GM08714 (cell line): ENCODE data around the gene ZNF423.

ENCODE experiments used
- H3K4me3 ChIP-seq: fragments of 200-500 bp; sonication (Bioruptor generic); 2 replicates; pipeline ENCODE4 v1.5.1; 2014; ENCODE audit warnings: mild to moderate bottlenecking, low read length, inconsistent platforms
- ZNF274 ChIP-seq: IDR thresholded peaks from 2 replicates; pipeline ENCODE4 v1.6.1; 2012; ENCODE audit warnings: mild to moderate bottlenecking, low read depth, low read length

The ZNF423 gene

GRCh38 chr16:49757559-49758069, 98.3 kb downstream of the ZNF423 start:
- H3K4me3 ChIP-seq: no peak overlapping the region
- no peak for TF ChIP-seq ZNF274

- no peak for TF ChIP-seq ZNF274
- no peak overlapping the region for H3K4me3 ChIP-seq
Observed at GRCh38 chr16:49756775-49757558, 98.9 kb downstream of the ZNF423 start.

GRCh38 chr16:49755716-49756505, 100.0 kb downstream of the ZNF423 start:
- no peak for TF ChIP-seq ZNF274
- H3K4me3 ChIP-seq: no peak overlapping the region

GRCh38 chr16:49755313-49755620, 100.6 kb downstream of the ZNF423 start:
- no peak for TF ChIP-seq ZNF274
- H3K4me3 ChIP-seq: no peak overlapping the region

GRCh38 chr16:49754495-49755312, 101.2 kb downstream of the ZNF423 start:
- H3K4me3 ChIP-seq: no peak overlapping the region
- no peak for TF ChIP-seq ZNF274

- TF ChIP-seq ZNF274: no peak
- H3K4me3 ChIP-seq: no peak overlapping the region
Observed at GRCh38 chr16:49750341-49751000, 105.4 kb downstream of the ZNF423 start.

- H3K4me3 ChIP-seq: no peak overlapping the region
- TF ChIP-seq ZNF274: no peak
Observed at GRCh38 chr16:49749816-49750215, 106.1 kb downstream of the ZNF423 start.

- TF ChIP-seq ZNF274: no peak
- H3K4me3 ChIP-seq: no peak overlapping the region
Observed at GRCh38 chr16:49748322-49748721, 107.6 kb downstream of the ZNF423 start.

GRCh38 chr16:49747654-49748053, 108.3 kb downstream of the ZNF423 start:
- no peak overlapping the region for H3K4me3 ChIP-seq
- no peak for TF ChIP-seq ZNF274

GRCh38 chr16:49746545-49746944, 109.4 kb downstream of the ZNF423 start:
- TF ChIP-seq ZNF274: no peak
- H3K4me3 ChIP-seq: no peak overlapping the region

- TF ChIP-seq ZNF274: no peak
- no peak overlapping the region for H3K4me3 ChIP-seq
Observed at GRCh38 chr16:49745311-49745747, 110.6 kb downstream of the ZNF423 start.

- no peak overlapping the region for H3K4me3 ChIP-seq
- no peak for TF ChIP-seq ZNF274
Observed at GRCh38 chr16:49744244-49745220, 111.4 kb downstream of the ZNF423 start.

- TF ChIP-seq ZNF274: no peak
- no peak overlapping the region for H3K4me3 ChIP-seq
Observed at GRCh38 chr16:49743658-49744057, 112.3 kb downstream of the ZNF423 start.
